ENCODE results near the gene GNPTAB. TPM values are rescaled to one million over a fixed set of nuclear protein-coding genes. Genes with fewer than 3 reads are reported as not detected.
A peak's percentile ranks its signal among the peaks of the same experiment; 100 is the strongest.

The GNPTAB gene
- total RNA-seq, 1 donor from 2014 or later: 43.7 TPM

- Histone ChIP-seq H2AFZ (ENCODE audit: low read depth, low read length) (no peak overlapping the region), H3K9ac (ENCODE audit: low read length) (no peak overlapping the region), H3K4me3 (ENCODE audit: insufficient read depth, low read depth, low read length) (no peak overlapping the region), H3K9me3 (ENCODE audit: insufficient read depth, low read depth, low read length) (no peaks in the 10 kb centered on the region), H4K20me1 (ENCODE audit: insufficient read depth, low read length) (peaks cover 6% of the 10 kb centered on the region), H3K27me3 (ENCODE audit: insufficient read depth, low read length) (no peaks in the 10 kb centered on the region), H3K4me1 (ENCODE audit: insufficient read depth, low read length) (peaks cover 5% of the 10 kb centered on the region), H3K36me3 (ENCODE audit: insufficient read depth, low read length) (no peaks in the 10 kb centered on the region), H3K79me2 (ENCODE audit: insufficient read depth, low read length) (peaks cover 14% of the 10 kb centered on the region), H3K4me2 (ENCODE audit: low read length) (no peak overlapping the region), H3K27ac (ENCODE audit: low read depth, low read length) (no peak overlapping the region)
- Mint-ChIP-seq H3K9me3 (ENCODE audit: unreplicated experiment) (no peaks in the 10 kb centered on the region), H3K36me3 (ENCODE audit: low read depth, unreplicated experiment) (no peaks in the 10 kb centered on the region), H3K4me3 (ENCODE audit: unreplicated experiment) (peak overlapping the region; percentile 99), H3K27me3 (ENCODE audit: low read depth, unreplicated experiment) (no peaks in the 10 kb centered on the region), H3K27ac (ENCODE audit: unreplicated experiment) (no peak overlapping the region), H3K4me1 (ENCODE audit: low read depth, unreplicated experiment) (peaks cover 10% of the 10 kb centered on the region)
- TF ChIP-seq EZH2 (IDR thresholded peaks at IDR 0.05; ENCODE audit: insufficient read depth, low read length): no peak
- no peak for TF ChIP-seq CTCF (IDR thresholded peaks at IDR 0.05; ENCODE audit: insufficient read depth, low read depth, low read length)
- FAIRE-seq: no peak
- no peak for DNase-seq (ENCODE audit: low read depth)
These were observed 2.1 kb downstream of the GNPTAB start for GRCh38 chr12:101828463-101829196.

GRCh38 chr12:101826766-101827368, 3.9 kb downstream of the GNPTAB start:
- Histone ChIP-seq H3K79me2 (ENCODE audit: insufficient read depth, low read length) (peaks cover 14% of the 10 kb centered on the region), H3K9ac (ENCODE audit: low read length) (no peak overlapping the region), H3K27me3 (ENCODE audit: insufficient read depth, low read length) (no peaks in the 10 kb centered on the region), H3K4me1 (ENCODE audit: insufficient read depth, low read length) (peaks cover 5% of the 10 kb centered on the region), H3K27ac (ENCODE audit: low read depth, low read length) (no peak overlapping the region), H3K4me2 (ENCODE audit: low read length) (no peak overlapping the region), H2AFZ (ENCODE audit: low read depth, low read length) (no peak overlapping the region), H4K20me1 (ENCODE audit: insufficient read depth, low read length) (peaks cover 11% of the 10 kb centered on the region), H3K9me3 (ENCODE audit: insufficient read depth, low read depth, low read length) (no peaks in the 10 kb centered on the region), H3K4me3 (ENCODE audit: insufficient read depth, low read depth, low read length) (no peak overlapping the region), H3K36me3 (ENCODE audit: insufficient read depth, low read length) (no peaks in the 10 kb centered on the region)
- no peak overlapping the region for H3K27ac Mint-ChIP-seq (ENCODE audit: unreplicated experiment)
- no peak overlapping the region for H3K4me3 Mint-ChIP-seq (ENCODE audit: unreplicated experiment)
- no peaks in the 10 kb centered on the region for H3K9me3 Mint-ChIP-seq (ENCODE audit: unreplicated experiment)
- TF ChIP-seq CTCF (IDR thresholded peaks at IDR 0.05; ENCODE audit: insufficient read depth, low read depth, low read length): no peak
- no peak for TF ChIP-seq EZH2 (IDR thresholded peaks at IDR 0.05; ENCODE audit: insufficient read depth, low read length)
- H3K36me3 Mint-ChIP-seq (ENCODE audit: low read depth, unreplicated experiment): no peaks in the 10 kb centered on the region
- H3K27me3 Mint-ChIP-seq (ENCODE audit: low read depth, unreplicated experiment): no peaks in the 10 kb centered on the region
- DNase-seq (ENCODE audit: low read depth) (no peak), FAIRE-seq (no peak)
- peaks cover 11% of the 10 kb centered on the region for H3K4me1 Mint-ChIP-seq (ENCODE audit: low read depth, unreplicated experiment)

GRCh38 chr12:101824831-101825230, 5.9 kb downstream of the GNPTAB start:
- Histone ChIP-seq H3K27ac (ENCODE audit: low read depth, low read length) (no peak overlapping the region), H2AFZ (ENCODE audit: low read depth, low read length) (no peak overlapping the region), H3K4me3 (ENCODE audit: insufficient read depth, low read depth, low read length) (no peak overlapping the region), H3K4me1 (ENCODE audit: insufficient read depth, low read length) (no peaks in the 10 kb centered on the region), H3K36me3 (ENCODE audit: insufficient read depth, low read length) (no peaks in the 10 kb centered on the region), H3K79me2 (ENCODE audit: insufficient read depth, low read length) (peaks cover 11% of the 10 kb centered on the region), H3K4me2 (ENCODE audit: low read length) (no peak overlapping the region), H3K27me3 (ENCODE audit: insufficient read depth, low read length) (no peaks in the 10 kb centered on the region), H4K20me1 (ENCODE audit: insufficient read depth, low read length) (peaks cover 15% of the 10 kb centered on the region), H3K9me3 (ENCODE audit: insufficient read depth, low read depth, low read length) (no peaks in the 10 kb centered on the region), H3K9ac (ENCODE audit: low read length) (no peak overlapping the region)
- H3K27me3 Mint-ChIP-seq (ENCODE audit: low read depth, unreplicated experiment): no peaks in the 10 kb centered on the region
- H3K36me3 Mint-ChIP-seq (ENCODE audit: low read depth, unreplicated experiment): no peaks in the 10 kb centered on the region
- no peak overlapping the region for H3K4me3 Mint-ChIP-seq (ENCODE audit: unreplicated experiment)
- H3K4me1 Mint-ChIP-seq (ENCODE audit: low read depth, unreplicated experiment): peaks cover 11% of the 10 kb centered on the region
- no peaks in the 10 kb centered on the region for H3K9me3 Mint-ChIP-seq (ENCODE audit: unreplicated experiment)
- no peak for DNase-seq (ENCODE audit: low read depth)
- no peak overlapping the region for H3K27ac Mint-ChIP-seq (ENCODE audit: unreplicated experiment)
- FAIRE-seq: no peak
- no peak for TF ChIP-seq CTCF (IDR thresholded peaks at IDR 0.05; ENCODE audit: insufficient read depth, low read depth, low read length)
- no peak for TF ChIP-seq EZH2 (IDR thresholded peaks at IDR 0.05; ENCODE audit: insufficient read depth, low read length)

All from astrocyte (in vitro differentiated cells and primary cell).